Esophagus muscularis mucosa (tissue), 4 donors: ENCODE data around the gene ZNF160. TPM values are rescaled to one million over a fixed set of nuclear protein-coding genes. Genes with fewer than 3 reads are reported as not detected.

Experiments
- DNase-seq: peaks from one replicate; pipeline ENCODE4 v3.0.0-alpha.2; 2017; ENCODE audit errors: extremely low spot score
- H3K27ac ChIP-seq, 4 donors: fragments of 200-600 bp; sonication (generic); replicated peaks in 1 of 4; 1 replicate in 3 of 4; 2 replicates in 1 of 4; pipeline ENCODE4 v1.5.1; 2016 to 2019; ENCODE audit warnings: mild to moderate bottlenecking in 1 of 4
- H3K27me3 ChIP-seq, 4 donors: fragments of 200-600 bp; sonication (generic); one replicate each; pipeline versions ENCODE4 v1.5.1 to v1.6.0; 2016 to 2019
- H3K36me3 ChIP-seq, 4 donors: fragments of 200-600 bp; sonication (generic); one replicate each; pipeline ENCODE4 v1.5.1; 2016 to 2019
- H3K4me1 ChIP-seq, 4 donors: fragments of 200-600 bp; sonication (generic); one replicate each; pipeline ENCODE4 v1.5.1; 2016 to 2019
- H3K4me3 ChIP-seq, 4 donors: fragments of 200-600 bp; sonication (generic); 1 replicate in 2 of 4; 2 replicates in 2 of 4; pipeline ENCODE4 v1.5.1; 2016 to 2019; ENCODE audit warnings: mild to moderate bottlenecking in 4 of 4, moderate library complexity in 1 of 4
- H3K9me3 ChIP-seq, 4 donors: fragments of 200-600 bp; sonication (generic); 1 replicate in 3 of 4; 2 replicates in 1 of 4; pipeline ENCODE4 v1.5.1; 2016 to 2019
- CTCF ChIP-seq, 3 experiments: fragments of 200-600 bp in 2 of 3; fragments of 450-650 bp in 1 of 3; sonication (generic) in 2 of 3; IDR thresholded peaks; one replicate each; pipeline ENCODE4 v1.5.1; 2017 to 2019; ENCODE audit warnings: antibody characterized with exemption in 3 of 3, mild to moderate bottlenecking in 2 of 3, moderate library complexity in 1 of 3
- EP300 ChIP-seq: sonication (generic); formaldehyde crosslinking; IDR thresholded peaks from one replicate; pipeline ENCODE4 v1.6.1; 2017; ENCODE audit warnings: antibody characterized with exemption
- POLR2A ChIP-seq: fragments of 450-650 bp; IDR thresholded peaks from one replicate; pipeline ENCODE4 v1.6.1; 2017; ENCODE audit warnings: antibody characterized with exemption, moderate library complexity, mild to moderate bottlenecking, low read depth
- POLR2AphosphoS5 ChIP-seq, 2 donors: sonication (generic); formaldehyde crosslinking; IDR thresholded peaks; one replicate each; pipeline ENCODE4 v1.6.1; 2017; ENCODE audit warnings: antibody characterized with exemption in 2 of 2
- WGBS: methylation state at CpG from one replicate; pipeline ENCODE4 v1.1.5; 2018; 5-methylcytosine and 5-hydroxymethylcytosine counted together
- intact Hi-C: fragments of 100-400 bp; cut with DNase I; formaldehyde crosslinking; loops from one replicate; pipeline ENCODE4 v1.15.1; 2023
- total RNA-seq, 4 donors: library from RNA; depleted of rRNA; stranded (reverse); fragments of >200 nt; gene quantifications; one replicate each; pipeline versions ENCODE4 v1.1.0 to v1.2.1, GENCODE V29; 2016

Gene ZNF160
- total RNA-seq, 4 donors from 2014 or later: 25.3 to 40.3 (median 27.1) TPM

- Histone ChIP-seq H3K36me3 (no peaks in the 10 kb centered on the region), H3K4me1 (no peaks in the 10 kb centered on the region), H3K27me3 (peaks cover 0 to 42% (median 0%) of the 10 kb centered on the region in 4 donors), H3K4me3 (no peak overlapping the region), H3K9me3 (peaks cover 0 to 33% (median 9%) of the 10 kb centered on the region in 4 donors), H3K27ac (no peak overlapping the region)
- DNase-seq: no peak
- TF ChIP-seq POLR2A (no peak), POLR2AphosphoS5 (IDR thresholded peaks at IDR 0.05) (no peak), EP300 (no peak), CTCF (IDR thresholded peaks at IDR 0.05) (no peak)
- intact Hi-C loops: no loop called here
- WGBS: 58% methylated on average over 2 of the region's 2 CpGs
Observed at GRCh38 chr19:53047379-53047778, 55.8 kb downstream of the ZNF160 start.

- 73% methylated on average over 16 of the region's 16 CpGs for WGBS
- Histone ChIP-seq H3K27me3 (peaks cover 0 to 55% (median 0%) of the 10 kb centered on the region in 4 donors), H3K4me3 (no peak overlapping the region), H3K36me3 (no peaks in the 10 kb centered on the region), H3K4me1 (no peaks in the 10 kb centered on the region), H3K9me3 (peaks cover 0 to 29% (median 9%) of the 10 kb centered on the region in 4 donors), H3K27ac (no peak overlapping the region)
- TF ChIP-seq POLR2A: no peak
- TF ChIP-seq POLR2AphosphoS5 (IDR thresholded peaks at IDR 0.05): no peak
- TF ChIP-seq EP300: no peak
- TF ChIP-seq CTCF (IDR thresholded peaks at IDR 0.05): no peak
- DNase-seq: no peak
- intact Hi-C loops: no loop called here
Observed at GRCh38 chr19:53045536-53045935, 57.7 kb downstream of the ZNF160 start.

GRCh38 chr19:53041366-53041765 is 61.9 kb downstream of the ZNF160 start:
- H3K36me3 ChIP-seq: no peaks in the 10 kb centered on the region
- H3K4me3 ChIP-seq: no peak overlapping the region
- H3K27ac ChIP-seq: no peak overlapping the region
- peaks cover 0 to 89% (median 12%) of the 10 kb centered on the region in 4 donors for H3K27me3 ChIP-seq
- 88% methylated on average over 1 of the region's 1 CpG for WGBS
- TF ChIP-seq CTCF (IDR thresholded peaks at IDR 0.05): no peak
- no peak for TF ChIP-seq POLR2AphosphoS5 (IDR thresholded peaks at IDR 0.05)
- TF ChIP-seq EP300: no peak
- TF ChIP-seq POLR2A: no peak
- intact Hi-C loops: no loop called here
- H3K4me1 ChIP-seq: no peaks in the 10 kb centered on the region
- peaks cover 0 to 29% (median 18%) of the 10 kb centered on the region in 4 donors for H3K9me3 ChIP-seq
- DNase-seq: no peak

GRCh38 chr19:53037101-53038097 is 65.8 kb downstream of the ZNF160 start:
- Histone ChIP-seq H3K27ac (no peak overlapping the region), H3K9me3 (peaks cover 0 to 32% (median 20%) of the 10 kb centered on the region in 4 donors), H3K36me3 (no peaks in the 10 kb centered on the region), H3K27me3 (peaks cover 0 to 59% (median 12%) of the 10 kb centered on the region in 4 donors), H3K4me3 (peak overlapping the region; percentile 18 to 35 (median 24)), H3K4me1 (no peaks in the 10 kb centered on the region)
- WGBS: 16% methylated on average over 47 of the region's 52 CpGs
- intact Hi-C loops: no loop called here
- TF ChIP-seq POLR2AphosphoS5 (IDR thresholded peaks at IDR 0.05): no peak
- TF ChIP-seq CTCF (IDR thresholded peaks at IDR 0.05): no peak
- no peak for TF ChIP-seq EP300
- DNase-seq: no peak
